ENCODE data around the gene KCNK6.
"Not testable (repeated sequence)": the region's sequence is repeated elsewhere in the genome, so short reads cannot be mapped to it uniquely, and the experiment has no call there.

KCNK6 gene

DNA sequence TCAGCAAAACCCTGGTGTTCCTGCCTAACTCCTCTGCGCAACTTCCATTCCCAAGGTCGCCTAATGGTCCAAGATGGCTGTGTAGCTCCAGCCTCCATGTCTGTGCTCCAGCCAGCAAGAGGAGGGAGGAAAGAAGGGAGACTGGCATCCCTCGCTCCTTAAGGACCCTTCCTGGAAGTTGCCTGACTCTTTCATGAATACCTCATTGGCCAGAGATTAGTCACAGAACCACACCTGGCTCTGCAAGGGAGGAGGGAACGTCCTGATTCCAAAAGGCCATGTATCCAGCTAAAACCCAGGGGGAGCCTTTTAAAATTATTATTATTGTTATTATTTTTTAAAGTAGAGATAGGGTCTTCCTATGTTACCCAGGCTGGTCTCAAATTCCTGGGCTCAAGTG lies 4.8 kb downstream of the KCNK6 start:
- no peak for DNase-seq (ENCODE audit: low read depth in 2 of 2)

GRCh38 chr19:38326591-38326990 lies 6.9 kb downstream of the KCNK6 start:
- DNase-seq (ENCODE audit: low read depth in 2 of 2), result no peak

- no peak for DNase-seq (ENCODE audit: low read depth in 2 of 2)
Measured at GRCh38 chr19:38329651-38330050, 10.0 kb downstream of the KCNK6 start.

DNA sequence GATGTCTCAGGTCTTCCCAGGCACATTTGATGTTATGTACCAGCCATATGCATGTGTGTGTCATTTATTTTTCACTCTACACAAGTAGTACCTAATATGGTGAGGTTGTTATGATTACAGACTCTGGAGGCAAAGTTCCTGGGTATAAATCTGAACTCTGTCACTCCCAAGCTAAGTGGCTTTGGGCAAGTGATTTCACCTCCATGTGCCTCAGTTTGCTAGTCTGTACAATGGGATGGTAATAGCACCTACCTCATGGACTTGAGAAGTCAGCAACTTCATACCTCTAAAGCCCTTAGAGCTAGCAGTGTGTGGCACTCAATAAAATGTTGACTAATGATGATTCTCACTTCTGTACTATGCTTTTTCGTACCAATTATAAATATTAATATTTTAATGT lies 12.1 kb downstream of the KCNK6 start:
- no peak for DNase-seq (ENCODE audit: low read depth in 2 of 2)

GRCh38 chr19:38333245-38333644 lies 13.6 kb downstream of the KCNK6 start:
- DNase-seq (ENCODE audit: low read depth in 2 of 2), result no peak

GRCh38 chr19:38335949-38336637 lies 16.4 kb downstream of the KCNK6 start:
- peak; percentile 76 to 77 for DNase-seq (ENCODE audit: low read depth in 2 of 2)

DNA sequence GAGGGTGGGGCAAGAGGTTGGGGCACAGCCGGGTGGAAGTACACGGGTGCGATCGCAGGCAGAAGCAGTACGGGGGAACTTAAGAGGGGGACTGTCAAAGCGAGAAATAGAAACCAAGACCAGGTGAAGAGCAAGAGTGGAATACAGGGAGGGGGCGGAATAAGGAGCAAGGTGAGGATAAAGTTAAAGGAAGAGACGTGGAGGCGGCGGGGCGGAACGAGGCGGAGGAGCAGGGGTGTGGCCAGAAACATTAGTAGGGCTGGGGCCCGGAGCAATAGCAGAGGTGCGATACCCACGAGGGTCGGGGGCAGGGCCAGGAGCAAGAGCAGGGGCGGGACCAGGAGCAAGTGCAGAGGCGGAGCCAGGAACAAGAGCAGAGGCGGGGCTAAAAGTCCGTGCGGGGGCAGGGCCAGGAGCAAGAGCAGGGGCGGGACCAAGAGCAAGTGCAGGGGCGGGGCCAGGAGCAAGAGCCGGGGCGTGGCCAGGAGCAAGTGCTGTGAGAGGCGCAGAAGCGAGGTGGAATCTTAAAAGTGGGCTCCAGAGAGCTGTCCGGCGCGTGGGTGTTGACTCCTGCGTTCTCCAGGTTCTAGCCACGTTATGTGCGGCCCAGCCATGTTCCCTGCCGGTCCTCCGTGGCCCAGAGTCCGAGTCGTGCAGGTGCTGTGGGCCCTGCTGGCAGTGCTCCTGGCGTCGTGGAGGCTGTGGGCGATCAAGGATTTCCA lies 17.2 kb downstream of the KCNK6 start:
- DNase-seq (ENCODE audit: low read depth in 2 of 2), result peak; percentile 34 to 40

DNA sequence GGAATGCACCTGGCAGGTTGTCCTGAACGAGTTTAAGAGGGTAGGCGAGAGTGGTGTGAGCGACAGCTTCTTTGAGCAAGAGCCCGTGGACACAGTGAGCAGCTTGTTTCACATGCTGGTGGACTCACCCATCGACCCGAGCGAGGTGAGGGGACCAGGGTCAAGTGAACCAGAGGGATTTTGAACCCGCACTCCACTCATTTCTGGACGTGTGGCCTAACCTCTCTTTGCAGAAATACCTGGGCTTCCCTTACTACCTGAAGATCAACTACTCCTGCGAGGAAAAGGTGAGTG lies 17.7 kb downstream of the KCNK6 start:
- no peak for DNase-seq (ENCODE audit: low read depth in 2 of 2)

- not testable (repeated sequence) for DNase-seq (ENCODE audit: low read depth in 2 of 2)
Measured at GRCh38 chr19:38339011-38339410, 19.4 kb downstream of the KCNK6 start.

DNA sequence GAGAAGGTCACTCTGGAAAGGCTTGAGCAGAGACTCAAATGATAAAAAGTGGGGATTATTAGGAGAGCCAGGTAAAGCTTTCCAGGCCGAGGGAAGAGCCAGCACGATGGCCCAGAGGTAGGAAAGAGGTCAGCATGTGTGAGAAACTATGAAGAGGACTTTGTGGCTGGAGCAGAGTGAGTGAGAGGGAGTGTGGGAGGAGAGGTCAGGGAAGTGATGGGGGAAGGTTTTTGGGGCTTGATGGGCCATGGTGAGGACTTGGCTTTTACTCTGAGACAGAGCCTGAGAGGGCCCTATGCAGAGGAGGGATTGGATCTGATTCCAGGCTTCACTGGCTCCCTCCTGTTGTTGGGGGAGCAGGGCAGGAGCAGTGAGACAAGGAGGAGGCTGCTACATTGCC lies 21.3 kb downstream of the KCNK6 start:
- no peak for DNase-seq (ENCODE audit: low read depth in 2 of 2)

DNA sequence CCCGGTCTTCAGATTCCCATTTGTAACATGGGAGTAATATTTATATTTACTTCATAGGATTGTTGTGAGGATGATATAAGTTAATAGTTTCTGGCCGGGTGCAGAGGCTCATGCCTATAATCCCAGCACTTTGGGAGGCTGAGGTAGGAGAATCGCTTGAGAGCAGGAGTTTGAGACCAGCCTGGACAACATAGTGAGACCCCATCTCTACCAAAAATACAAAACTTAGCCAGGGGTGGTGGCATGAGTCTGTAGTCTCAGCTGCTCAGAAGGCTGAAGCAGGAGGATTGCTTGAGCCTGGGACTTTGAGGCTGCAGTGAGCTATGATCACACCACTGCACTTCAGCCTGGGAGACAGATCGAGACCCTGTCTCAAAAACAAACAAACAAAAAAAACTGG lies 27.2 kb downstream of the KCNK6 start:
- DNase-seq (ENCODE audit: low read depth in 2 of 2), result no peak

DNA sequence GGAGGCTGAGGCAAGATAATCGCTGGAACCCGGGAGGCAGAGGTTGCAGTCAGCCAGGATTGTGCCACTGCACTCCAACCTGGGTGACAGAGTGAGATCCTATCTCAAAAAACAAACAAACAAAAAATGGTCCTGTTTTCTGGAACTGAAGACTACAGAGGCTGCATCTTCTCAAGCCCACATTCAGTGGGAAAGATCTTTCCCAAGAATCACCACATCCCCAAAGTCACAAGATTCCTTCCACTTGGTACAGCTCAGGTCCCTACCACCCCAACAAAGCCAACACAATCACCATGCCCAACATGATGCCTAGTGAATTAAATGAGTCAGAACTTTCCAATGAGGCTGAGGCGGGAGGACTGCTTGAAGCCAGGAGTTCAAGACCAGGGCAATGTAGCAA lies 31.2 kb downstream of the KCNK6 start:
- no peak for DNase-seq (ENCODE audit: low read depth in 2 of 2)

DNA sequence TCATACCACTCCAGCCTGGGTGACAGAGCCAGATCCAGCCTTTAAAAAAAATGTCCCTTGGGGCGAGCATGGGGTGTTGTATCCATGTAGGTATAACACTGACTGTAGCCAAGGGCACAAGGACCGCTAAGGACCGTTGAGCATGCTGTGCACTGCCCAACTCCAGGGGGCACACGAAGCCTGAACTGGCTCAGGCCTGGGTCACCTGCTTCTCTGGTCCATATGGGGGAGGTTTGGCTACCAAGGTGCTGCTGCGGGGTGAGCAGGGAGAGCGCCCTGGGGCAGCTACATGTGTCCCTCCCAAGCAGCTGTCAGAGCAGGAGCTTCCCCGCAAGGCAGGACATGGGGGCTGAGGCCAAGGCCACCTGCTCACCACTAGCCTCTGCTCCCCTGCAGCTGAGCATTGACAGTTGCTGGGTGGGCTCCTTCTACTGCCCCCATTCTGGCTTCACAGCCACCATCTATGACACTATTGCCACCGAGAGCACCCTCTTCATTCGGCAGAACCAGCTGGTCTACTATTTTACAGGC lies 32.3 kb downstream of the KCNK6 start:
- no peak for DNase-seq (ENCODE audit: low read depth in 2 of 2)

DNA sequence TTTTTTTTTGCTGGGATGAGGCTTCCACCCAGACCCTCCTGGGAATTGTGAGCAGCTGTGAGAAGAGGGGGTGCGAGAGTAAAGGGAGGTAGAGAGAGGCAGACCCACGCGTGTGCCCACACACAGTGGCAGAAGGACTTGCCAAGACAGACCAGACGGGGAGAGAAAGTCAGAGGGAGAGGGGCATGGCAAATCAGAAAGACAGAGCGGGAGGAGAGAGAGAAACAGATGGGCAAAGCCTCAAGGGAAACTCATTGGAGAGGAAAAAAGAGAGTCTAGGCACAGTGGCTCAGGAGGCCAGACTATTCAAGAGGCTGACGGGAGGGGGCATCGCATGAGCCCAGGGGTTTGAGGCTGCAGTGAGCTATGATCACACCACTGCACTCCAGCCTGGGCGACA lies 33.0 kb downstream of the KCNK6 start:
- DNase-seq (ENCODE audit: low read depth in 2 of 2), result no peak

DNA sequence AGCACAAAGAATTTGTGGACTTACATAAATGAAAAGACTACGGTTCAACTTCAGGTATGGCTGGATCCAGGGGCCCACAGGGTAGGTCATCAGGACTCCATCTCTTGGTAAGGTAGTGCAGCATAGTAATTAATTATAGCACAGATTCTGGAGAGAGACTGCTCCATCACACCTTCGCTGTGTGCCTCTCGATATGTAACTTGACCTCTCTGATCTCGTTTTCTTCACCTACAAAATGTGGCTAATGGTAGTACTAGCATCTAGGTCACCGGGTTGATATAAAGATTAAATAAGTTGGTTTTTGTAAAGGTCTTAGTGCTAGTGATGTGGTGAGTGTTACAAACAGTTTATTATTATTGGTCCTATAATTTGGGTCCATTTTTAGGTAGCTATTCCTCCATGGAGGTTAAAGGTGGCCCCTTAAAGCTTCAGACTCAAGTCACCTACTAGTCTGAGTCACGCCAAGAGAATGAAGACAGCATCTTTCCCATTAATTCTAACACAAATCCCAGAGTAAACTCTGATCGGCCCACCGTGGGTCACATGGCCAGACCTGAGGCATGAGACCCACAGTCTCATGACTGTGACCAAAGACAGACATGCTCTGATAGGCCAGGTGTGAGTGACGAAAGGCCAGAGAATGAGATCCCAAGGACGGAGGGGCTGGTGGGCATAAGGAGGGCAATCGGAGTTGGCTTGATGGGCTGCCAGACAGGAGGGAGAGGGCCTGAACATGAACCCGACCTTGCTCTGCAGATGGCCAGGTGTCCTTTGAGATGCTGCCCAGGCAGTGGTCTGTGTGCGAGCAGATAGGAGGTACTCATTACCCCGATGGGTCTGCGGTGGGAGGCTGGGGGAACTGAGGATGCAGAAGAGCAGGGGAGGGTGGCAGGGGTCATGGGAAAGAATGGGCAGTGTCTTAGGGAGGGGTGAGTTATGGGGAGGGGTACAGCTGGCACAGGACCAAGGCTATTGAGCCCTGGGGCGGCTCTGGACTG lies 36.4 kb downstream of the KCNK6 start:
- DNase-seq (ENCODE audit: low read depth in 2 of 2), result no peak

DNA sequence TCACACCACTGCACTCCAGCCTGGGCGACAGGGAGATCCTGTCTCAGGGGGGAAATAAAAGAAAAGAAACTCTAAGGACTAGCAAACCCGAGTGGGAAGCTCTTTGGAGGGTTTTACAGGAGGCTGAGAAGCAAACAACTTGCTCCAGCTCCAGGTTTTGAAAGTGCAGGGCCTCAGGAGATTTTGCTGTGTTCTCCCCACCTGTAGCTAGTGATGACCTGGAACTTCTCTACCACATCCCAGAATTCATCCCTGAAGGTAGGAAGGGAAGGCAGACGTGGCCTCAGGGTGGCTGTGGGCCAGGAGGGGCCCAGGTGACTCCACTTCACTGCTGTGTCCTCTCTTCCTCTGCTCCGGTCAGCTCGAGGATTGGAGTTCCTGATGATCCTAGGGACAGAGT lies 38.4 kb downstream of the KCNK6 start:
- DNase-seq (ENCODE audit: low read depth in 2 of 2), result no peak

DNA sequence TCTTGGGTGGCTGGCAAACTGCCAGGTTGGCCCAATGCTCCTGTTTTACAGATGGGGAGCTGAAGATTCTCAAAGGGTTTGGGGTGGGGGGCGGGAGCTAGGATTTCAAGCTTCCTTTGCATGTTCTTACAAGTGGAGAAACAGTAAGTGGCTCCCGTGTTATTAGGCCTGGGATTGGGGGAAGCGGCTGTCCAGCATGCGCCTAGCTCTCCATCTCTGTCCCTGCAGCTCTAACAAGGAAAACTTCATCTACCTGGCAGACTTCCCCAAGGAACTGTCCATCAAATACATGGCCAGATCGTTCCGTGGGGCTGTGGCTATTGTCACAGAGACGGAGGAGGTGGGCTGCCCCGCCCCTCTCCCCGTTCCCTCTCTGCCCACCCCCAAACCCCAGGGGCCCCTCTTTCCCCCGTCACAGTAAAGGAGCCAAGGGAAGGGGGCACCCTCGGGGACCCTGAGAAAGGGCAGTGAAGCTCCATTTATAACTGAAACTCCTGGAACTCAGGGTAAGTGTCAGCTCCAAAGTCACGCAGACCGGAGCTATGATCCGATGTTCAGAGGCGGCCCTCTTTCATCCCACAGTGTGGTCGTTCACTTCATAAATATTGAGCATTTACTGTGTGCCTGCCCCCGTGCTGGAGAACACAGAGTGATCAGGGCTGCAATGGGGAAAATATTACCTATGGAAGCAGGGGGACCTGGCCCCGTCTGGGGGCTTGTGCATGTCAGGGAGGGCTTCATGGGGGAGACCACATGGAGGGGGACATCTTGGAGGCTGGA lies 39.8 kb downstream of the KCNK6 start:
- DNase-seq (ENCODE audit: low read depth in 2 of 2), result no peak

DNA sequence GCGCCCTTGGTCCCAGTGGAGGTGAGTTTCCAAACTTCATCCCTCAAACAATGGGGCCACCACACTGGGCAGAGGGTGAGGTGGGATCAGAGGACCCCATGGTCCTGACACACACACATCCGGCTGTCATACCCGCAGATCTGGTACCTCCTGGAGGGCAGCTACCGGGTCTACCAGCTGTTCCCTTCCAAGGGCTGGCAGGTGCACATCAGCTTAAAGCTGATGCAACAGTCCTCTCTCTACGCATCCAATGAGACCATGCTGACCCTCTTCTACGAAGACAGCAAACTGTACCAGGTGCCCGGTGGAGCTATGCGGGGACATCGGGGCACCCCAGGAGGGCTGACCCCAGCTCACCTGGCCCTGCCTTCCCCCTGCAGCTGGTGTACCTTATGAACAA lies 40.7 kb downstream of the KCNK6 start:
- DNase-seq (ENCODE audit: low read depth in 2 of 2), result no peak

GRCh38 chr19:38360839-38361631 lies 41.4 kb downstream of the KCNK6 start:
- no peak for DNase-seq (ENCODE audit: low read depth in 2 of 2)

DNA sequence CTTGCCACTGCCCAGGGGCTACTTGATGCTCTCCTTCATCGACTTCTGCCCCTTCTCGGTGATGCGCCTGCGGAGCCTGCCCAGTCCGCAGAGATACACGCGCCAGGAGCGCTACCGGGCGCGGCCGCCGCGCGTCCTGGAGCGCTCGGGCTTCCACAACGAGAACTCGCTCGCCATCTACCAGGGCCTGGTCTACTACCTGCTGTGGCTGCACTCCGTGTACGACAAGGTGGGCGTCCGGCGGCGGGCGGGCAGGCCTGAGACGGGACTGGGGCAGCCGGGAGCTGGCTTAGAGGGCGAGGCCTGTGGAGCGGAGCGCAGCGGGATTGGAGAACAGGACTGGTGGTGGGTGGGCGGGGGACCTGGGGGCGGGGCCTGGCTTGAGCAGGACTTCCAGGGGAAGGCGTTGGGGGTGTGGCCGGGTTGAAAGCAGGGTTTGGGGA lies 42.0 kb downstream of the KCNK6 start:
- peak in 1 of 2 experiments; percentile 17 for DNase-seq (ENCODE audit: low read depth in 2 of 2)

Measured in fibroblast of skin of left biceps (primary cell).